Activated gamma-delta T cell treated with Interleukin-2 at 50 U/mL for 16 hours (primary cell): ENCODE data around the gene SEPTIN5.
"Not testable (repeated sequence)": the region's sequence is repeated elsewhere in the genome, so short reads cannot be mapped to it uniquely, and the experiment has no call there.

Source experiments
- DNase-seq: peaks from one replicate; pipeline ENCODE4 v3.0.0-alpha.2; 2020

SEPTIN5 gene

GRCh38 chr22:19714312-19715187, at the start of gene SEPTIN5:
Gene SEPTIN5, plus strand, starts transcription at chr22:19714503. Its CDS starts 86 bp downstream, at chr22:19714589.
- no peak for DNase-seq

- DNase-seq: no peak
Observed at GRCh38 chr22:19664951-19665783, 49.1 kb upstream of the SEPTIN5 start.

DNA sequence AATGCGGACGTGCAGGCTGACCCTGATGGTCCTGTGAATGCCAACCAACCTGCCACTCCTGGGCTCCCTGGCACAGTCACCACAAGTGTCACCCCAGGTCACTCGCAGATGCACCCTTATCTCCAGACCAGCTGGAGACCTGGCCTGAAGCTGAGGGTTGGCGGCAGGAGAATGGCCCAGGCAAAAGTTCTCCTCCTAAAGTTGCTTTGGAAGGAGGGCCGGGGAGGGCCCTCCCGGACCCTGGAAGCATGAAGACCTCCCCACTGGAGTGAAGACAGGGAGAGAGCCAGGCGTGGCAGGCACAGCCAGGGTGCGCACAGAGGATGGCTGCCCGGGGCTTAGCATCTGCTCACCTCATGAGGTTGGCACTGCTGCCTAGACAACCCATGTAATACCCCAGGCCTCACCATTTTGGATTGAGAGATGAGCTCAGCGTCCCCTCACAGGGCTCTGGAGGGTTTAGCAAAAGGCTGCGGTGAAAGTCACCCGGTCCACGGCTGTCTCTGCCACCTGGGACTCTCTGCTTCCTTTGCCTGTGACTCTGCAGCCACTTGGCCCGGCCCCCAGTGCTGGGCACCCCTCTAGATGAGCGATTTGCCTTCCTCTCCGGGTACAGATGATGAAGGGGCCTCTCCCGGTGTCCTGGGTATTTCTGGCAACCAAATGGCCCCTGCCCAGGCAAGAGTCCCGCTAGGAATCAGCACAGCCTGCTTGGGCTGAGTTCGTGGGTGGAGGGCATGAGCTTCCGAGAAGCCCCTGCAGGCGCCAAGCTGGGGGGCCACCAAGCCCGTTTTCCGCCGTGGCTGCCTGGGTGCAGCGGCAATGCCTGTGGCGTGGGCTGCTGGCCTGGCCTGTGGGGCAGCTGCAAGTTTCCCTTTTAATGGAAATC, 48.3 kb upstream of the SEPTIN5 start:
- DNase-seq: no peak

- DNase-seq: no peak
Observed at GRCh38 chr22:19666673-19667593, 47.4 kb upstream of the SEPTIN5 start.

- no peak for DNase-seq
Observed at GRCh38 chr22:19667872-19668740, 46.2 kb upstream of the SEPTIN5 start.

DNA sequence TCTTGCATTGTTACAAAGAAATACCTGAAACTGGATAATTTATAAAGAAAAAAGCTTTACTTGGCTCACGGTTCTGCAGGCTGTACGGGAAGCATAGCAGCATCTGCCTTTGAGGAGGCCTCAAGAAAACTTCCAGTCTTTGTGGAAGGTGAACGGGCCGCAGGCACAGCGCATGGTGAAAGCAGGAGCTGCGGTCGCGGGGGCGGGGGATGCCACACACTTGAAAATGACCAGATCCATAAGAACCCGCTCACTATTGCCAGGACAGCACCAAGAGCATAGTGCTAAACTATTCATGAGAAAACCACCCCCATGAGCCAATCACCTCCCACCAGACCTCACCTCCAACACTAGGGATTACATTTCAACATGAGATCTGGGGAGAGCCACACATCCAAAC, 45.6 kb upstream of the SEPTIN5 start:
- no peak for DNase-seq

DNA sequence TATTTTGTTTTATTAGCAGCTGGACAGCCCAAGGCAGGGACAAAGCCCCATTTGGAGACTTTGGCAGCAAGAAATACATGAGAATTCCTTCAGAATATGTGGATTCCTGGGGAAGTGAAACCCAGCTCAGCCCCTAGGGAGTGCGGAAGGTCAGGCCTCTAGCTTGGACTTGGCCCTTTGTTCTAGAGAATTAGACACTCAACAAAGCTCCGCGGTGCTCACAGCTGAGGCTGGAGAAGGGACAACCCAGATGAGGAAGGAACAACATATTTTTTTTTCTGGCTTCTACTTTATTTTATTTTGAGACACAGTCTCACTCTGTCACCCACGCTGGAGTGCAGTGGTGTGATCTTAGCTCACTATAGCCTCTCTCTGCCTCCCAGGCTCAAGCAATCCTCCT, 44.7 kb upstream of the SEPTIN5 start:
- no peak for DNase-seq

GRCh38 chr22:19671316-19671715, 43.0 kb upstream of the SEPTIN5 start:
- no peak for DNase-seq

GRCh38 chr22:19672054-19672776, 42.1 kb upstream of the SEPTIN5 start:
- no peak for DNase-seq

- DNase-seq: no peak
Observed at GRCh38 chr22:19673660-19674059, 40.6 kb upstream of the SEPTIN5 start.

GRCh38 chr22:19674129-19674928, 40.0 kb upstream of the SEPTIN5 start:
- DNase-seq: no peak

GRCh38 chr22:19674929-19675253, 39.4 kb upstream of the SEPTIN5 start:
- DNase-seq: no peak

GRCh38 chr22:19675428-19675827, 38.9 kb upstream of the SEPTIN5 start:
- no peak for DNase-seq

DNA sequence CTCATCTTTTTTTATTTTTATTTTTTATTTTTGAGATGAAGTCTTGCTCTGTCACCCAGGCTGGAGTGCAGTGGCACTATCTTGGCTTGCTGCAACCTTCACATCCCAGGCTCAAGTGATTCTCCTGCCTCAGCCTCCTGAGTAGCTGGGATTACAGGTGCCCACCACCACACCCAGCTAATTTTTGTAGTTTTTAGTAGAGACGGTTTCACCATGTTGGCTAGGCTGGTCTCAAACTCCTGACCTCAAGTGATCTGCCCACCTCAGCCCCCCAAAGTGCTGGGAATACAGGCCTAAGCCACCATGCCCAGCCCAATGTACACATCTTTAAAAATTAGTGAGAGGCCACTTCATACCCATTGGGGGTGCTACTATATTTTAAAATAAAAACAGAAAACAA, 37.9 kb upstream of the SEPTIN5 start:
- not testable (repeated sequence) for DNase-seq

DNA sequence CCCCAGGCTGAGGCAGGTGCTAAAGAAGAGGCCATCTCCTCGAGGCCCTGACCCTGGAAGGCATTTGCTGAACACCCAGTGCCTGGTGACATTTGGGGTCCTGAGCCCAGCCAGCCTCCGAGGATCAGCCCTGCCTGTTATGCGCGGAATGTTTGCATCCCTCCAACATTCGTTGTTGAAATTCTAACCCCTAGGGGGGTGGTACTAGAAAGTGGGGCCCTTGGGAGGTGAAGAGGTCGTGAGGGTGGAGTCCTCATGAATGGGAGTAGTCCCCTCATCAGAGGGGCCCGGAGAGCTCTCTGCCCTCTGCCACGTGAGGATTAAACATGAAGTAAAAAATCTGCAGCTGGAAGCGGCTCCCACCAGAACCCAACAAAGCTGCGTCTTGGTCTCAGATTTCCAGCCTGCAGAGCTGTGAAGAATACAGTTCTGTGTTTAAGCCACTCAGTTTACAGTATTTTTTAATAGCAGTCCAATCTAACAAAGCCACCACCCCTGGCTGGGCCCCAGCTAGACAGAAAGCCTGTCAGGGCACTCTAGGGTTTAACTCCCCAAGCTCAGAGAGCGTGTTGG, 35.3 kb upstream of the SEPTIN5 start:
- no peak for DNase-seq

DNA sequence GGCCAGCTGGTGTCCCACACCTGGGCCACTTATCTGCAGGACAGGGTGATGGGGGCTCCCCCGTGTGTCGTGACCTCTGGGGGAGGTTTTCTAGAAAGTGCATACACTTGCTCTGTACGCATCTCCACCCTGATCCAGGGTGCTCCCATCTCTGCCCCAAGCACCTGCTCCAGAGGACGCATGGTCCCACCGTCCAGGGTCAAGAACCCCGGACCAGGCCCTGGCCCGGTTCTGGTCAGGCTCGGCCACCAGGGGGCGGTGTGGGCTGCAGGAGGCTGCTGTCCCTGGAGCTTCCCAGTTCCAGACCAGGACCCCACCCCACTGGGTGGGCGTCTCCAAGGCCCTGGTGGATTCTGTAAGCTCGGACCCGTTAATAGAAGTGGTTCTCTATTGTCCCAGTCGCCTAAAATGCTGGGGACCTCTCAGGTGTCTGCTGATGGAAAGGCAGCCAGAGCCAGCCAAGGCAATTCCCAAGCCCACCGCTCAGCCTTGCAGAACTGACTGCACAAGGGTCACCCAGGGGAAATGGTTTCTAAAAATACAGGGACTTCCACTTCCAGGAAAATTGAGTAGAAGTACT, 34.7 kb upstream of the SEPTIN5 start:
- peak; percentile 43 for DNase-seq

DNA sequence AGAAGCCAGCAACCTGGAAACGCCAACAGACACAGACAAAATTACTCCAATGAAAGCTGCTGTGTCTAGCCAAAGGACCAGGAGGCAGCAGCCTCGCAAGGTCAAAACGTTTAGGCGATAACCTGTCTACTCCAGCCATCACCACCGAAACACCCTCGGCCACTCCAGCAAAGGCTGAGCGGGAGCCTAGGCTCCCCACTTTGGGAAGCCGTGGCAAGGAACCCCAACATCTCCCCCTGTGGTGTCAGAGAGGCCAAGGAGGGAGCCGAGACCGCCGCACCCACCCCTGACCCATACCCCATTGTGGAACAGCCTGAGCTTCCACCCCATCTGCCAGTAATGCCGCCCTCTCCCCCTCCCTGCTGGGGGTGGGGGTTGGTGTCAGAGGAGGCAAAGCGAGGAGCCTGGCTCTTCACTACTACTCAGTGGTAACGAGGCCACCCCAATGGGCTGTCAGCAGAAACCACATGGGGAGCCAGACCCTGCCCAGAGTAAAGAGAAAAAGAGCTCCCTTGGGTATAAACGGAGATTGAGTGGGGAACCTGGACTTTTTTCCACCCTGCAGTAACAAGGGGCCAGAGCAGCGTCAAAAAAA, 33.9 kb upstream of the SEPTIN5 start:
- DNase-seq: no peak
